Astrocyte (in vitro differentiated cells and primary cell): ENCODE data around the gene USP35. TPM values are rescaled to one million over a fixed set of nuclear protein-coding genes. Genes with fewer than 3 reads are reported as not detected.

ENCODE experiments used
- DNase-seq: peaks from one replicate; pipeline ENCODE4 v3.0.0-alpha.2; 2010; ENCODE audit warnings: low read depth
- FAIRE-seq: peaks from 2 replicates; lab custom pipeline; 2011; peaks lifted over from hg19 to GRCh38; lab: Jason Lieb, UNC
- H2AFZ ChIP-seq: 2 replicates; pipeline ENCODE4 v1.6.0; 2012; ENCODE audit warnings: low read depth, low read length, inconsistent platforms
- H3K27ac ChIP-seq: 2 replicates; pipeline ENCODE4 v1.5.1; 2011; ENCODE audit warnings: low read depth, low read length, inconsistent platforms
- H3K27me3 ChIP-seq: 2 replicates; pipeline ENCODE4 v1.6.0; 2011; ENCODE audit warnings: low read length, inconsistent platforms; ENCODE audit not compliant: insufficient read depth
- H3K36me3 ChIP-seq: 2 replicates; pipeline ENCODE4 v1.5.1; 2011; ENCODE audit warnings: low read length, inconsistent platforms; ENCODE audit not compliant: insufficient read depth
- H3K4me1 ChIP-seq: 2 replicates; pipeline ENCODE4 v1.5.1; 2011; ENCODE audit warnings: low read length, inconsistent platforms; ENCODE audit not compliant: insufficient read depth
- H3K4me2 ChIP-seq: 2 replicates; pipeline ENCODE4 v1.6.0; 2012; ENCODE audit warnings: low read length, inconsistent platforms
- H3K4me3 ChIP-seq: 2 replicates; pipeline ENCODE4 v1.5.1; 2011; ENCODE audit warnings: low read depth, mild to moderate bottlenecking, low read length, inconsistent platforms; ENCODE audit not compliant: insufficient read depth
- H3K79me2 ChIP-seq: 2 replicates; pipeline ENCODE4 v1.6.0; 2012; ENCODE audit warnings: mild to moderate bottlenecking, low read length, inconsistent platforms; ENCODE audit not compliant: insufficient read depth
- H3K9ac ChIP-seq: 2 replicates; pipeline ENCODE4 v1.6.0; 2012; ENCODE audit warnings: mild to moderate bottlenecking, low read length, inconsistent platforms
- H3K9me3 ChIP-seq: 2 replicates; pipeline ENCODE4 v1.5.1; 2012; ENCODE audit warnings: low read depth, mild to moderate bottlenecking, low read length, inconsistent platforms; ENCODE audit not compliant: insufficient read depth
- H4K20me1 ChIP-seq: 2 replicates; pipeline ENCODE4 v1.6.0; 2012; ENCODE audit warnings: low read length, inconsistent platforms; ENCODE audit not compliant: insufficient read depth
- H3K27ac Mint-ChIP-seq: one replicate; pipeline ENCODE4 v1.8.0; 2021; ENCODE audit warnings: mild to moderate bottlenecking, mixed read lengths; ENCODE audit not compliant: unreplicated experiment
- H3K27me3 Mint-ChIP-seq: one replicate; pipeline ENCODE4 v1.8.0; 2021; ENCODE audit warnings: low read depth, mixed read lengths; ENCODE audit not compliant: unreplicated experiment
- H3K36me3 Mint-ChIP-seq: one replicate; pipeline ENCODE4 v1.8.0; 2021; ENCODE audit warnings: low read depth, mixed read lengths; ENCODE audit not compliant: unreplicated experiment
- H3K4me1 Mint-ChIP-seq: one replicate; pipeline ENCODE4 v1.8.0; 2021; ENCODE audit warnings: low read depth, mixed read lengths; ENCODE audit not compliant: unreplicated experiment
- H3K4me3 Mint-ChIP-seq: one replicate; pipeline ENCODE4 v1.8.0; 2021; ENCODE audit warnings: mild to moderate bottlenecking, moderate library complexity, mixed read lengths; ENCODE audit not compliant: unreplicated experiment
- H3K9me3 Mint-ChIP-seq: one replicate; pipeline ENCODE4 v1.8.0; 2021; ENCODE audit warnings: mild to moderate bottlenecking, mixed read lengths; ENCODE audit not compliant: unreplicated experiment
- CTCF ChIP-seq: IDR thresholded peaks from 2 replicates; pipeline ENCODE4 v1.5.1; 2011; ENCODE audit warnings: low read depth, mild to moderate bottlenecking, inconsistent platforms, low read length, moderate library complexity; ENCODE audit not compliant: insufficient read depth
- EZH2 ChIP-seq: IDR thresholded peaks from 2 replicates; pipeline ENCODE4 v1.6.1; 2012; ENCODE audit warnings: mild to moderate bottlenecking, low read length, inconsistent platforms; ENCODE audit not compliant: insufficient read depth
- total RNA-seq: library from RNA; stranded (reverse); gene quantifications from 2 replicates; pipeline ENCODE4 v1.2.1, GENCODE V29; 2021

Gene USP35
- total RNA-seq, 1 donor from 2014 or later, result 16.2 TPM

GRCh38 chr11:78248191-78248590 is 59.5 kb downstream of the USP35 start:
- FAIRE-seq, result no peak
- no peaks in the 10 kb centered on the region for H3K27me3 Mint-ChIP-seq

GRCh38 chr11:78248903-78249302 is 60.2 kb downstream of the USP35 start:
- Mint-ChIP-seq H3K4me3 (no peak overlapping the region), H3K27ac (no peak overlapping the region), H3K27me3 (no peaks in the 10 kb centered on the region), H3K36me3 (peaks cover 18% of the 10 kb centered on the region), H3K9me3 (no peaks in the 10 kb centered on the region), H3K4me1 (peaks cover 13% of the 10 kb centered on the region)
- Histone ChIP-seq H3K79me2 (no peaks in the 10 kb centered on the region), H3K27me3 (no peaks in the 10 kb centered on the region), H3K9me3 (no peaks in the 10 kb centered on the region), H2AFZ (no peak overlapping the region), H3K4me2 (no peak overlapping the region), H4K20me1 (no peaks in the 10 kb centered on the region), H3K36me3 (no peaks in the 10 kb centered on the region), H3K4me1 (peaks cover 14% of the 10 kb centered on the region), H3K4me3 (no peak overlapping the region), H3K27ac (no peak overlapping the region), H3K9ac (no peak overlapping the region)
- FAIRE-seq, result no peak
- DNase-seq, result no peak
- TF ChIP-seq EZH2 (no peak), CTCF (no peak)

More at GRCh38 chr11:78248191-78248590, 59.5 kb downstream of the USP35 start:
- Histone ChIP-seq H3K36me3 (no peaks in the 10 kb centered on the region), H4K20me1 (no peaks in the 10 kb centered on the region), H3K4me3 (no peak overlapping the region), H3K27ac (no peak overlapping the region), H3K9me3 (no peaks in the 10 kb centered on the region), H2AFZ (no peak overlapping the region), H3K4me2 (no peak overlapping the region), H3K9ac (no peak overlapping the region), H3K79me2 (no peaks in the 10 kb centered on the region), H3K4me1 (peaks cover 14% of the 10 kb centered on the region), H3K27me3 (no peaks in the 10 kb centered on the region)
- DNase-seq, result no peak
- peaks cover 18% of the 10 kb centered on the region for H3K36me3 Mint-ChIP-seq
- TF ChIP-seq CTCF (no peak), EZH2 (no peak)
- H3K9me3 Mint-ChIP-seq, result no peaks in the 10 kb centered on the region
- H3K4me3 Mint-ChIP-seq, result no peak overlapping the region
- H3K4me1 Mint-ChIP-seq, result peaks cover 8% of the 10 kb centered on the region
- H3K27ac Mint-ChIP-seq, result no peak overlapping the region

GRCh38 chr11:78250099-78250498 is 61.4 kb downstream of the USP35 start:
- no peaks in the 10 kb centered on the region for H3K9me3 ChIP-seq
- TF ChIP-seq EZH2 (no peak), CTCF (no peak)
- Mint-ChIP-seq H3K27ac (no peak overlapping the region), H3K4me1 (peaks cover 17% of the 10 kb centered on the region), H3K36me3 (peaks cover 18% of the 10 kb centered on the region), H3K9me3 (no peaks in the 10 kb centered on the region), H3K4me3 (no peak overlapping the region), H3K27me3 (no peaks in the 10 kb centered on the region)
- no peak for FAIRE-seq
- H4K20me1 ChIP-seq, result no peaks in the 10 kb centered on the region
- H3K27me3 ChIP-seq, result no peaks in the 10 kb centered on the region
- H3K4me3 ChIP-seq, result no peak overlapping the region
- H3K36me3 ChIP-seq, result no peaks in the 10 kb centered on the region
- DNase-seq, result no peak
- no peak overlapping the region for H3K4me2 ChIP-seq
- no peak overlapping the region for H3K9ac ChIP-seq
- no peak overlapping the region for H2AFZ ChIP-seq
- peaks cover 11% of the 10 kb centered on the region for H3K4me1 ChIP-seq
- H3K27ac ChIP-seq, result no peak overlapping the region
- no peaks in the 10 kb centered on the region for H3K79me2 ChIP-seq
